ENCODE data around the gene CSPG4. TPM values are rescaled to one million over a fixed set of nuclear protein-coding genes. Genes with fewer than 3 reads are reported as not detected.

The CSPG4 gene
- total RNA-seq, 1 experiment from 2014 or later: 17.5 TPM

DNA sequence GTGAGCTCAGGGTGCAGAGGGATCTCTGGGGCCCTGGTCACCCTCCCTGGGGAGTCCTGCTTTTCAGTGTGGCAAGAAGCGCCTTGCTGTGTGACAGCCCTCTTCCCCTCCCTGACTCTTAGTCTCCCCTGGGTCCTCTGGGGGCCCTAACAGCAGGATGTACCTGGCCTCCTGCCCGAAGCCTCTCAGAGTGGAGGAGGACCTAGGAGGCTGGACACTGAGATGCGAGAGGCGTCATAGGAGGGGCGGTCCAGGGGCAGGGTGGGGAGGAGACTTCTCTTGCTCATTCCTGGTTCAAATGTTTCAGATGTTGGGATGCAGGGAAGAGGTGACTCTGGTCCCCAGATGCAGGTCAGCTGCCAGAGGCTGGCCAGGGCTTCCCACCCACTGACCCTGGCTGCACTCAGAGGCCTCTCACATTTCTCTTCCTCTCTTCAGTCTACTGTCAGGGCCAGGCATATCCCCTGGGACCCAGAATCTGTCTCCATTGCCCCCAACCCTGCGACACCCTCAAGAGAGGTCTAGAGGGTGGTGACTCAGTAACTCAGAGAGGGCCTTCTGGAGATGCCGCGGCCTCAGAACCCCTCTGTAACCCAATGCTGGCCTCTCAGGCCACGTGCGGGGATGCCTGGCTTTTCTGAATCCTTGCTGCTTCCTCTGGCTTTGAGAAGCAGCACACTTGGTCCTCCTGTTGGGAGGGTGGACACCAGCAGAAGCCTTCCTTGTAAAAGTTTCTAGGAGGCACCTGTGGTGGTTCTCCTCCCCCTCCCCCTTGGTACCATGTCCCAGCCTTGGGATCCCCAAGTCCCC is 39.0 kb downstream of the CSPG4 start:
- ChIA-PET CTCF (no interaction called here), POLR2A (interaction anchor here (0.6 kb wide), 2 partner anchors 20 to 54 kb away, joined by 5 to 7 read pairs; no protein-coding TSS in a partner anchor)
- intact Hi-C loops (cut with micrococcal nuclease; ENCODE audit: unreplicated experiment) (no loop called here), in situ Hi-C loops (cut with HindIII; ENCODE audit: low pct_unique_long_range_greater_than_20kb, low sequenced_read_pairs) (no loop called here)
- DNase-seq (ENCODE audit: low read depth, low spot score) (no peak), ATAC-seq (peak; percentile 64)
- Histone ChIP-seq H3K9me3 (ENCODE audit: control insufficient read depth, insufficient read depth, low read depth, low read length) (no peaks in the 10 kb centered on the region), H3K36me3 (ENCODE audit: control insufficient read depth, insufficient read depth, low read length) (no peaks in the 10 kb centered on the region), H3K27me3 (ENCODE audit: control insufficient read depth, insufficient read depth, low read length) (no peaks in the 10 kb centered on the region), H3K4me1 (ENCODE audit: control insufficient read depth, insufficient read depth, low read length) (peaks cover 25% of the 10 kb centered on the region), H3K4me3 (ENCODE audit: low read depth in 2 of 2, low read length in 2 of 2) (no peak overlapping the region), H3K27ac (ENCODE audit: low read length) (peak overlapping the region; percentile 71)
- BruUV-seq (replicated peaks): no TSS peak
- no peak for TF ChIP-seq TCF7L2 (IDR thresholded peaks at IDR 0.05; ENCODE audit: low read depth, low read length)

DNA sequence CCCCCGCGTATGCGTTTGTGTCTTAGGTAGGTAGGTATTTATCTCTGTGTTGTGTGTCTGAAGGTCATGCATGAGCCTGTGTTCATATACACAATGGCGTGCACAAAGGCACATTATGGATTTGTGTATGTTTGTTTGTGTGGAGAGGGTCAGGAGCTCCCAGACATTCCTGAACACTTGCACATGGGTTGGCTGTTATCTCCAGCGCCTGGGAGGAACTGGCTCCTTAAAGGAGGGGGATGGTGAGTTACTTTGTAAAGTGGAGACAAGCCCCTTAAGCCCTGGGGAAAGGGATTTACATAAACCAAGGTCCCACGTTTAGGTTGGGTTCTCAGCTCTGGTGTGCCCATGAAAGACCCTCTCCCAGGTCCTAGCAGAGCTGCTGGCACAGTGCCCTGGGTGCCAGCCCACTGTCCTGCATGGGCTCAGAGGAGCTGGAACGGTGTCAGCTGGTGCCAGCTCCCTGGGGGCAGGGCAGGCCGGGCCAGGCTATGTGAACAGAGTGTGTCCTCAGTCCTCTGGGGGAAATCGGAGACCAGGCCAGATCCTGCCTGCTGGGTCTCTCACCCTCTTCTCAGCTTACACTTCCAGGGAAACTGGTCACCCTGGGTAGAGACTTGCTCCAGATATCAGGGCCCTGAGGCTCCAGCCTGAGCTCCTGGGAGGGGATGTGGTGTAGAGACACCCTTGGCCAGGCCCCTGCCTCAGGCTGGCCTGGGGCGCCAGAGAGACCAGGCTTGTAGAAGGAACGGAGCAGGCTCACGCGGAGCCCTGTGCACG is 39.8 kb downstream of the CSPG4 start:
- ChIA-PET POLR2A (interaction anchor here (0.6 to 1.1 kb wide), 4 partner anchors 19 to 213 kb away, joined by 4 to 8 read pairs (median 6); no protein-coding TSS in a partner anchor), CTCF (interaction anchor here (0.5 kb wide), 1 partner anchor 62 kb away, joined by 3 read pairs; no protein-coding TSS in a partner anchor)
- peak overlapping the region; percentile 71 for H3K27ac ChIP-seq (ENCODE audit: low read length)
- no TSS peak for BruUV-seq (replicated peaks)
- ATAC-seq (peak; percentile 73), DNase-seq (ENCODE audit: low read depth, low spot score) (no peak)
- intact Hi-C loops (cut with micrococcal nuclease; ENCODE audit: unreplicated experiment) (no loop called here), in situ Hi-C loops (cut with HindIII; ENCODE audit: low pct_unique_long_range_greater_than_20kb, low sequenced_read_pairs) (no loop called here)
- H3K27me3 ChIP-seq (ENCODE audit: control insufficient read depth, insufficient read depth, low read length): no peaks in the 10 kb centered on the region
- H3K4me3 ChIP-seq (ENCODE audit: low read depth in 2 of 2, low read length in 2 of 2): no peak overlapping the region
- peaks cover 25% of the 10 kb centered on the region for H3K4me1 ChIP-seq (ENCODE audit: control insufficient read depth, insufficient read depth, low read length)
- H3K36me3 ChIP-seq (ENCODE audit: control insufficient read depth, insufficient read depth, low read length): no peaks in the 10 kb centered on the region
- no peak for TF ChIP-seq REST (IDR thresholded peaks at IDR 0.05; ENCODE audit: insufficient read depth in 1 of 2, low read depth in 2 of 2, low read length in 1 of 2)
- no peak for TF ChIP-seq CTCF (IDR thresholded peaks at IDR 0.05)
- no peak for TF ChIP-seq TCF7L2 (IDR thresholded peaks at IDR 0.05; ENCODE audit: low read depth, low read length)
- TF ChIP-seq POLR2AphosphoS5 (IDR thresholded peaks at IDR 0.05; ENCODE audit: low read depth, low read length): no peak
- no peak for TF ChIP-seq SIN3A (IDR thresholded peaks at IDR 0.05; ENCODE audit: borderline replicate concordance, insufficient read depth, low read depth, low read length)
- H3K9me3 ChIP-seq (ENCODE audit: control insufficient read depth, insufficient read depth, low read depth, low read length): no peaks in the 10 kb centered on the region

Data from Panc1 (cell line).